Measurements from ENCODE around the gene NRCAM.

Gene NRCAM

GRCh38 chr7:108459922-108460551 is 3.8 kb upstream of the NRCAM start:
- DNase-seq (ENCODE audit: low read depth), result no peak

- no peak for DNase-seq (ENCODE audit: low read depth)
These were observed 1.6 kb upstream of the NRCAM start for GRCh38 chr7:108457871-108458270.

GRCh38 chr7:108456845-108457540 is 757 bp upstream of the NRCAM start:
- no peak for DNase-seq (ENCODE audit: low read depth)

- DNase-seq (ENCODE audit: low read depth), result no peak
These were observed 662 bp downstream of the NRCAM start for GRCh38 chr7:108455551-108455997.

GRCh38 chr7:108454674-108455550 is 1.3 kb downstream of the NRCAM start:
- DNase-seq (ENCODE audit: low read depth), result peak; percentile 18

GRCh38 chr7:108454317-108454673 is 1.9 kb downstream of the NRCAM start:
- no peak for DNase-seq (ENCODE audit: low read depth)

GRCh38 chr7:108453320-108453719 is 2.9 kb downstream of the NRCAM start:
- DNase-seq (ENCODE audit: low read depth), result no peak

- DNase-seq (ENCODE audit: low read depth), result no peak
These were observed 3.5 kb downstream of the NRCAM start for GRCh38 chr7:108452707-108453106.

- DNase-seq (ENCODE audit: low read depth), result no peak
These were observed 4.9 kb downstream of the NRCAM start for GRCh38 chr7:108451296-108451848.

GRCh38 chr7:108450160-108450559 is 6.1 kb downstream of the NRCAM start:
- DNase-seq (ENCODE audit: low read depth), result no peak

GRCh38 chr7:108449521-108449920 is 6.7 kb downstream of the NRCAM start:
- DNase-seq (ENCODE audit: low read depth), result no peak

- no peak for DNase-seq (ENCODE audit: low read depth)
These were observed 7.4 kb downstream of the NRCAM start for GRCh38 chr7:108448584-108449505.

GRCh38 chr7:108442039-108442568 is 14.1 kb downstream of the NRCAM start:
- peak; percentile 38 for DNase-seq (ENCODE audit: low read depth)

GRCh38 chr7:108441392-108441955 is 14.8 kb downstream of the NRCAM start:
- DNase-seq (ENCODE audit: low read depth), result no peak

- DNase-seq (ENCODE audit: low read depth), result no peak
These were observed 15.6 kb downstream of the NRCAM start for GRCh38 chr7:108440613-108441012.

GRCh38 chr7:108436906-108437305 is 19.3 kb downstream of the NRCAM start:
- DNase-seq (ENCODE audit: low read depth), result no peak

- no peak for DNase-seq (ENCODE audit: low read depth)
These were observed 22.2 kb downstream of the NRCAM start for GRCh38 chr7:108434010-108434409.

GRCh38 chr7:108431099-108431498 is 25.1 kb downstream of the NRCAM start:
- DNase-seq (ENCODE audit: low read depth), result no peak

GRCh38 chr7:108430664-108431063 is 25.6 kb downstream of the NRCAM start:
- no peak for DNase-seq (ENCODE audit: low read depth)

GRCh38 chr7:108427766-108428165 is 28.5 kb downstream of the NRCAM start:
- no peak for DNase-seq (ENCODE audit: low read depth)

Measured in activated T-cell treated with anti-CD3 and anti-CD28 coated beads for 48 hours (primary cell).